NCI-H1436 treated with DMSO at 0.1 percent for 48 hours (cell line): ENCODE results near the gene CDK5R2.

Source experiments
- DNase-seq: peaks from one replicate; lab custom pipeline; 2025; lab: John Stamatoyannopoulos, UW

CDK5R2 gene

GRCh38 chr2:218988164-218988563, 28.7 kb downstream of the CDK5R2 start:
- no peak for DNase-seq

- no peak for DNase-seq
Observed at GRCh38 chr2:218988650-218989049, 29.2 kb downstream of the CDK5R2 start.

GRCh38 chr2:218990052-218990451, 30.6 kb downstream of the CDK5R2 start:
- DNase-seq, result no peak

- DNase-seq, result no peak
Observed at GRCh38 chr2:218990612-218991011, 31.1 kb downstream of the CDK5R2 start.

- no peak for DNase-seq
Observed at GRCh38 chr2:218991674-218992168, 32.3 kb downstream of the CDK5R2 start.

- DNase-seq, result no peak
Observed at GRCh38 chr2:218992196-218992595, 32.7 kb downstream of the CDK5R2 start.

GRCh38 chr2:218992703-218993344, 33.4 kb downstream of the CDK5R2 start:
- DNase-seq, result no peak

- no peak for DNase-seq
Observed at GRCh38 chr2:218993345-218994315, 34.2 kb downstream of the CDK5R2 start, which contains the start of gene CRYBA2. Gene CRYBA2 (minus strand): TSS chr2:218993422. CDS start chr2:218993176, 246 bp downstream.

GRCh38 chr2:218995561-218995960, 36.1 kb downstream of the CDK5R2 start:
- no peak for DNase-seq

- peak; percentile 36 for DNase-seq
Observed at GRCh38 chr2:218995972-218996711, 36.7 kb downstream of the CDK5R2 start.

- no peak for DNase-seq
Observed at GRCh38 chr2:218996937-218997336, 37.5 kb downstream of the CDK5R2 start.

GRCh38 chr2:218997731-218998130, 38.3 kb downstream of the CDK5R2 start:
- DNase-seq, result no peak

- DNase-seq, result no peak
Observed at GRCh38 chr2:218998414-218999002, 39.0 kb downstream of the CDK5R2 start.

- no peak for DNase-seq
Observed at GRCh38 chr2:218999021-218999880, 39.8 kb downstream of the CDK5R2 start.

- DNase-seq, result peak; percentile 56
Observed at GRCh38 chr2:218999881-219000568, 40.6 kb downstream of the CDK5R2 start.

- no peak for DNase-seq
Observed at GRCh38 chr2:219000569-219000960, 41.1 kb downstream of the CDK5R2 start.

- no peak for DNase-seq
Observed at GRCh38 chr2:219001100-219001576, 41.7 kb downstream of the CDK5R2 start.

GRCh38 chr2:219001577-219002394, 42.3 kb downstream of the CDK5R2 start:
- DNase-seq, result peak; percentile 88
